ENCODE measurements around the gene MYO9A. TPM values are rescaled to one million over a fixed set of nuclear protein-coding genes. Genes with fewer than 3 reads are reported as not detected.

Gene MYO9A
- total and polyA plus RNA-seq, 2 experiments from 2014 or later, result 13.1 to 42.8 TPM

GRCh38 chr15:71893691-71894090 lies 224.3 kb downstream of the MYO9A start:
- H3K9me3 ChIP-seq (ENCODE audit: low read depth), result no peaks in the 10 kb centered on the region
- WGBS (ENCODE audit: low lambda C conversion rate, missing lambda C conversion rate), result 94% methylated on average over 1 of the region's 1 CpG
- no peak for DNase-seq (ENCODE audit: low spot score)
- H3K9me2 ChIP-seq (replicated peaks; ENCODE audit: insufficient read depth), result no peaks in the 10 kb centered on the region
- TF ChIP-seq EZH2phosphoT487 (IDR thresholded peaks at IDR 0.05; ENCODE audit: low read depth, severe bottlenecking, unreplicated experiment), result no peak
- no peak for TF ChIP-seq EZH2 (IDR thresholded peaks at IDR 0.05; ENCODE audit: borderline replicate concordance)
- TF ChIP-seq CTCF (IDR thresholded peaks at IDR 0.05; ENCODE audit: poor library complexity), result no peak
- no peaks in the 10 kb centered on the region for H3K4me1 ChIP-seq (ENCODE audit: insufficient read depth)
- H4K20me1 ChIP-seq (ENCODE audit: insufficient read depth, poor library complexity, severe bottlenecking), result no peaks in the 10 kb centered on the region
- H3K79me2 ChIP-seq, result no peaks in the 10 kb centered on the region
- no peak overlapping the region for H3K4me3 ChIP-seq
- no peak overlapping the region for H2AFZ ChIP-seq
- H3K4me2 ChIP-seq, result no peak overlapping the region
- no peak overlapping the region for H3K27ac ChIP-seq
- no peaks in the 10 kb centered on the region for H3K36me3 ChIP-seq (replicated peaks; ENCODE audit: insufficient read depth, low read depth)
- no peaks in the 10 kb centered on the region for H3K27me3 ChIP-seq

GRCh38 chr15:71892335-71892734 lies 225.6 kb downstream of the MYO9A start:
- WGBS (ENCODE audit: low lambda C conversion rate, missing lambda C conversion rate), result 66% methylated on average over 3 of the region's 3 CpGs

GRCh38 chr15:71891026-71891425 lies 226.9 kb downstream of the MYO9A start:
- no peak for TF ChIP-seq CTCF (IDR thresholded peaks at IDR 0.05; ENCODE audit: poor library complexity)
- no peak for TF ChIP-seq EZH2 (IDR thresholded peaks at IDR 0.05; ENCODE audit: borderline replicate concordance)
- TF ChIP-seq EZH2phosphoT487 (IDR thresholded peaks at IDR 0.05; ENCODE audit: low read depth, severe bottlenecking, unreplicated experiment), result no peak
- no peak for DNase-seq (ENCODE audit: low spot score)
- no peaks in the 10 kb centered on the region for H3K4me1 ChIP-seq (ENCODE audit: insufficient read depth)
- H3K79me2 ChIP-seq, result no peaks in the 10 kb centered on the region
- H2AFZ ChIP-seq, result no peak overlapping the region
- no peaks in the 10 kb centered on the region for H3K27me3 ChIP-seq
- H3K4me2 ChIP-seq, result no peak overlapping the region
- WGBS (ENCODE audit: low lambda C conversion rate, missing lambda C conversion rate), result 88% methylated on average over 4 of the region's 4 CpGs
- H4K20me1 ChIP-seq (ENCODE audit: insufficient read depth, poor library complexity, severe bottlenecking), result no peaks in the 10 kb centered on the region
- no peaks in the 10 kb centered on the region for H3K9me3 ChIP-seq (ENCODE audit: low read depth)
- no peaks in the 10 kb centered on the region for H3K9me2 ChIP-seq (replicated peaks; ENCODE audit: insufficient read depth)
- H3K4me3 ChIP-seq, result no peak overlapping the region
- H3K36me3 ChIP-seq (replicated peaks; ENCODE audit: insufficient read depth, low read depth), result no peaks in the 10 kb centered on the region
- no peak overlapping the region for H3K27ac ChIP-seq

More at GRCh38 chr15:71892335-71892734, 225.6 kb downstream of the MYO9A start:
- Histone ChIP-seq H3K27me3 (no peaks in the 10 kb centered on the region), H3K9me3 (ENCODE audit: low read depth) (no peaks in the 10 kb centered on the region), H3K27ac (no peak overlapping the region), H3K36me3 (replicated peaks; ENCODE audit: insufficient read depth, low read depth) (no peaks in the 10 kb centered on the region), H4K20me1 (ENCODE audit: insufficient read depth, poor library complexity, severe bottlenecking) (no peaks in the 10 kb centered on the region), H3K4me1 (ENCODE audit: insufficient read depth) (no peaks in the 10 kb centered on the region), H3K79me2 (no peaks in the 10 kb centered on the region), H3K9me2 (replicated peaks; ENCODE audit: insufficient read depth) (no peaks in the 10 kb centered on the region), H3K4me3 (no peak overlapping the region), H3K4me2 (no peak overlapping the region), H2AFZ (no peak overlapping the region)
- DNase-seq (ENCODE audit: low spot score), result no peak
- TF ChIP-seq EZH2 (IDR thresholded peaks at IDR 0.05; ENCODE audit: borderline replicate concordance) (no peak), EZH2phosphoT487 (IDR thresholded peaks at IDR 0.05; ENCODE audit: low read depth, severe bottlenecking, unreplicated experiment) (no peak), CTCF (IDR thresholded peaks at IDR 0.05; ENCODE audit: poor library complexity) (no peak)

- no peak for TF ChIP-seq EZH2phosphoT487 (IDR thresholded peaks at IDR 0.05; ENCODE audit: low read depth, severe bottlenecking, unreplicated experiment)
- no peak for TF ChIP-seq EZH2 (IDR thresholded peaks at IDR 0.05; ENCODE audit: borderline replicate concordance)
- TF ChIP-seq CTCF (IDR thresholded peaks at IDR 0.05; ENCODE audit: poor library complexity), result no peak
- no peaks in the 10 kb centered on the region for H3K79me2 ChIP-seq
- H3K27ac ChIP-seq, result no peak overlapping the region
- H3K4me2 ChIP-seq, result no peak overlapping the region
- no peaks in the 10 kb centered on the region for H3K4me1 ChIP-seq (ENCODE audit: insufficient read depth)
- no peaks in the 10 kb centered on the region for H3K36me3 ChIP-seq (replicated peaks; ENCODE audit: insufficient read depth, low read depth)
- H3K9me3 ChIP-seq (ENCODE audit: low read depth), result no peaks in the 10 kb centered on the region
- no peaks in the 10 kb centered on the region for H3K9me2 ChIP-seq (replicated peaks; ENCODE audit: insufficient read depth)
- no peak for DNase-seq (ENCODE audit: low spot score)
- H4K20me1 ChIP-seq (ENCODE audit: insufficient read depth, poor library complexity, severe bottlenecking), result no peaks in the 10 kb centered on the region
- no peak overlapping the region for H3K4me3 ChIP-seq
- WGBS (ENCODE audit: low lambda C conversion rate, missing lambda C conversion rate), result 100% methylated on average over 1 of the region's 1 CpG
- no peak overlapping the region for H2AFZ ChIP-seq
- no peaks in the 10 kb centered on the region for H3K27me3 ChIP-seq
Observed at GRCh38 chr15:71889947-71890346, 228.0 kb downstream of the MYO9A start.

Measured in hepatocyte (in vitro differentiated cells).